ENCODE data around the gene MTHFD1L. TPM values are rescaled to one million over a fixed set of nuclear protein-coding genes. Genes with fewer than 3 reads are reported as not detected.

MTHFD1L gene
- total RNA-seq, 1 donor from 2014 or later, result 3.1 TPM

DNA sequence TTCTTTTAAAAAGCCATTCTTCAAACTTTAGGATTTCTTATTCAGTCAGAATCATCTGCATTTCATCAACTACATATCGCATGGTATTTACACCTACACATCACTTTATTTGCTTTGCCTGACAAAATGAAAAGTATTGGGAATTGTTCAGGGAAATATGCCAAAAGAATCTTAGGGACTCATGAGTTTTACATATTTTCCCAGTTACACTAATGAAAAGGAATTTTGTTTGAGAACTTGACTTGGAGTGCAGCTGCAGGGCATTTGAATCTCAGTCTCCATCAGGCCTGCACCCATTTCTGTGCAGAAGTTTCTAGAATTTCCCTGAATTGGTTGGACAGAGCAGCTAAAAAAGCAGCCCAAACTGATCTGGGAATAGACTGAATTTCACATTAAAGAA, 65.3 kb downstream of the MTHFD1L start:
- intact Hi-C loops (cut with micrococcal nuclease), result no loop called here
- Histone ChIP-seq H3K9me3 (replicated peaks) (no peaks in the 10 kb centered on the region), H3K27ac (replicated peaks) (no peak overlapping the region), H3K36me3 (no peaks in the 10 kb centered on the region), H3K4me1 (peaks cover 13% of the 10 kb centered on the region), H3K27me3 (ENCODE audit: low read depth) (no peaks in the 10 kb centered on the region), H3K4me3 (no peak overlapping the region)
- DNase-seq, result no peak
- TF ChIP-seq CTCF (IDR thresholded peaks at IDR 0.05; ENCODE audit: borderline replicate concordance), result no peak

DNA sequence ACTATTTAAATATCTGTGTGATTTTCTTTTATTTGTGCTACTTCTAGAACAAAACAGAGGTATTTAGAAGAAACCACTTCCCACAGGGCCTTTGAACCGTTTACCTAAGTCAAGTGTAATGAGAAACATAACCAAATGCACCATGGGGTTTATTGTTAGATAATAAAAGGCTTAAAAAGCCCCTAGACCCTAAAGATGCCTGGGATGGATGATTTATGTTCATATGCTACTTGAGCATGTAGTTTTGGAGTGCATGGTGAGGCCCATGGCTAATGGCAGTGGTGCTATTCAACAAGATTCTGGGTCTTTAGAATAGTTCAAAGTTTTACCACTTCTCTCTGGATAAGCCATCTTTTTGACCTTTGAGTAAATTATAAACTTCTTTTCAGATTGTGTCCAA, 65.9 kb downstream of the MTHFD1L start:
- TF ChIP-seq CTCF (IDR thresholded peaks at IDR 0.05; ENCODE audit: borderline replicate concordance), result no peak
- Histone ChIP-seq H3K27me3 (ENCODE audit: low read depth) (no peaks in the 10 kb centered on the region), H3K9me3 (replicated peaks) (no peaks in the 10 kb centered on the region), H3K36me3 (no peaks in the 10 kb centered on the region), H3K4me1 (peaks cover 13% of the 10 kb centered on the region), H3K27ac (replicated peaks) (no peak overlapping the region), H3K4me3 (no peak overlapping the region)
- no peak for DNase-seq
- intact Hi-C loops (cut with micrococcal nuclease), result no loop called here

GRCh38 chr6:150932996-150933395, 67.5 kb downstream of the MTHFD1L start:
- no peak for TF ChIP-seq CTCF (IDR thresholded peaks at IDR 0.05; ENCODE audit: borderline replicate concordance)
- Histone ChIP-seq H3K27ac (replicated peaks) (no peak overlapping the region), H3K4me1 (peaks cover 13% of the 10 kb centered on the region), H3K4me3 (no peak overlapping the region), H3K36me3 (no peaks in the 10 kb centered on the region), H3K9me3 (replicated peaks) (no peaks in the 10 kb centered on the region), H3K27me3 (ENCODE audit: low read depth) (no peaks in the 10 kb centered on the region)
- no peak for DNase-seq
- intact Hi-C loops (cut with micrococcal nuclease), result no loop called here

GRCh38 chr6:150934380-150934779, 68.9 kb downstream of the MTHFD1L start:
- intact Hi-C loops (cut with micrococcal nuclease), result no loop called here

GRCh38 chr6:150936021-150936555, 70.6 kb downstream of the MTHFD1L start:
- Histone ChIP-seq H3K4me3 (no peak overlapping the region), H3K36me3 (no peaks in the 10 kb centered on the region), H3K9me3 (replicated peaks) (no peaks in the 10 kb centered on the region), H3K27ac (replicated peaks) (no peak overlapping the region), H3K27me3 (ENCODE audit: low read depth) (no peaks in the 10 kb centered on the region), H3K4me1 (peaks cover 13% of the 10 kb centered on the region)
- no peak for DNase-seq
- no peak for TF ChIP-seq CTCF (IDR thresholded peaks at IDR 0.05; ENCODE audit: borderline replicate concordance)
- intact Hi-C loops (cut with micrococcal nuclease), result no loop called here

More at GRCh38 chr6:150934380-150934779, 68.9 kb downstream of the MTHFD1L start:
- Histone ChIP-seq H3K36me3 (no peaks in the 10 kb centered on the region), H3K9me3 (replicated peaks) (no peaks in the 10 kb centered on the region), H3K27me3 (ENCODE audit: low read depth) (no peaks in the 10 kb centered on the region), H3K4me1 (peaks cover 13% of the 10 kb centered on the region), H3K4me3 (no peak overlapping the region), H3K27ac (replicated peaks) (no peak overlapping the region)
- no peak for TF ChIP-seq CTCF (IDR thresholded peaks at IDR 0.05; ENCODE audit: borderline replicate concordance)
- no peak for DNase-seq
